AG10803 (cell line): ENCODE results near the gene MUC20.
"Not testable (repeated sequence)": the region's sequence is repeated elsewhere in the genome, so short reads cannot be mapped to it uniquely, and the experiment has no call there.

Source experiments
- DNase-seq: peaks from one replicate; pipeline ENCODE4 v3.0.0; 2010; ENCODE audit warnings: low read depth
- H3K4me3 ChIP-seq: 2 replicates; pipeline ENCODE4 v1.5.1; 2011; ENCODE audit warnings: mild to moderate bottlenecking, low read length, control low read depth
- CTCF ChIP-seq: conservative IDR thresholded peaks from 2 replicates; pipeline ENCODE4 v1.5.1; 2011; ENCODE audit warnings: mild to moderate bottlenecking, low read length, control low read depth, inconsistent platforms

The MUC20 gene

GRCh38 chr3:195727606-195728195 is 6.9 kb downstream of the MUC20 start:
- no peak for TF ChIP-seq CTCF

GRCh38 chr3:195728789-195729188 is 8.0 kb downstream of the MUC20 start:
- not testable (repeated sequence) for H3K4me3 ChIP-seq, DNase-seq

More at GRCh38 chr3:195727606-195728195, 6.9 kb downstream of the MUC20 start:
- no peak overlapping the region for H3K4me3 ChIP-seq
- no peak for DNase-seq

- H3K4me3 ChIP-seq: no peak overlapping the region
- DNase-seq: no peak
- no peak for TF ChIP-seq CTCF
Measured at GRCh38 chr3:195729476-195730251, 8.9 kb downstream of the MUC20 start.

- no peak for DNase-seq
- H3K4me3 ChIP-seq: no peak overlapping the region
- no peak for TF ChIP-seq CTCF
Measured at GRCh38 chr3:195731356-195731905, 10.7 kb downstream of the MUC20 start.

GRCh38 chr3:195732940-195733339 is 12.2 kb downstream of the MUC20 start:
- H3K4me3 ChIP-seq: no peak overlapping the region
- TF ChIP-seq CTCF: no peak
- DNase-seq: no peak

GRCh38 chr3:195735036-195735695 is 14.4 kb downstream of the MUC20 start:
- no peak for TF ChIP-seq CTCF
- no peak overlapping the region for H3K4me3 ChIP-seq
- no peak for DNase-seq

- TF ChIP-seq CTCF: no peak
- H3K4me3 ChIP-seq: no peak overlapping the region
- DNase-seq: no peak
Measured at GRCh38 chr3:195736866-195737490, 16.2 kb downstream of the MUC20 start.

GRCh38 chr3:195737782-195738181 is 17.0 kb downstream of the MUC20 start:
- H3K4me3 ChIP-seq: not testable (repeated sequence)

More at GRCh38 chr3:195737782-195738181, 17.0 kb downstream of the MUC20 start:
- DNase-seq: not testable (repeated sequence)
